EL (cell line): ENCODE measurements around the gene NEUROG3.
"Not testable (repeated sequence)": the region's sequence is repeated elsewhere in the genome, so short reads cannot be mapped to it uniquely, and the experiment has no call there.

Experiments used
- DNase-seq: peaks from one replicate; pipeline ENCODE4 v3.0.0-alpha.2; 2016

NEUROG3 gene

DNA sequence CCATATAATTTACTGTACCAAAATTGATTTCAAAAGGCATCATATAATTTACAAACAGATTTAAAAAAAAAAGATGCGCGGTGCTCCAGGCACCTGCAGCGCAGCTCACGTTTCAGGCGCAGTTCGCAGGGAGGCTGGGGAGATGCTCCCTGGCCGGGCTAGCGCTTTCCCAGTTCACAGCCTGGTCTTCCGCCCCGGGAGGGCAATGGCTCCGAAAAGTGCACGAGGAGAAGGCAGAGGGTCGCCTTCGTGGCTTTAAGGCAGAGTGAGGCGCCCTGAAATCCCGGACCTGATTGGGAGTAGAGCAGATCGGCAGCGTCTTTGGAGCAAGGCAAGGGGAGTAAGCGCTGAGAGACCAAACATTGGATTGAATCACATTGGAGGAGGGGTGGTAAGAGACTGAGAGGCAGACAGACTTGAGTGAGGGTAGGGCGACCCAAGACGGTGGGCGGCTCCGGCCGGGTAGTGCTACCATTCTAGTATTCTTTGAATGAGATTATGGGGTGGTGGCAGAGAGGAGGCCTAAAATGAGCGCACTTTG is 1.5 kb downstream of the NEUROG3 start:
- no peak for DNase-seq

DNA sequence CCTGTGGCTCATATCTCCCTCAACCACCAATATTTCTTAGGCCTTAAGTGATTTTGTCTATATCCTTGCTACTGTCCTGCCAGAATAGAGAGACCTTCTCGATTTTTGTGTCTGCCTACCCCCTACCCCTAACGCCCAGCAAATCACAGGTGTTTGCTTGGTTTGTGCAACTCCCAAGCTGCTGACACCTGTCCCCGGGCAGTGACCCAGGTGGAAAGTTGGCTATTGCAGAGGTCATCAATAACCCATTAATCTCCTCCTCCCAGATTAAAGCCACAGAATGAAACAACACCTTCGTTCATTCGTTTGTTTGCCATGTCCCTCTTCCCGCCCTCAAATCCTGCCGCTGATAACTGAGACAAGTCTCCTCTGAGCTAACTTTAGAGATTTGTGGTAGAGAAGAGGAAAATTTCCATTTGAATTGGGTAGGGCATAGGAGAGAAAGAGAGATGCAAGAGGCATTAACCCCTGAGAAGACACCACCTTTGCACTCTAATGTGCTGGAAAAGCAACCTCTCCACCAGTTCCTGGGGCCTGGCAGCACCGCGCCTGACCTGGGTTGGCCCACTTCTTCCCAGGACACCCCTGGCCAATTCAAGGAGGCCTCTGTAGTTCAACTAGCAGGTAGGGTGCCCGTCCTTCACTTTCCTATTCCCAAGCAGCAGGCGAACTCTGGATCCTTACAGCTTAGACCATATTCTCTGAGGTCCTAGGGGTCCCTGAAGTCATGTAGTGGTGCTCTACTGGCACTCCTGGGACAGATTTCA is 3.0 kb downstream of the NEUROG3 start:
- DNase-seq: no peak

DNA sequence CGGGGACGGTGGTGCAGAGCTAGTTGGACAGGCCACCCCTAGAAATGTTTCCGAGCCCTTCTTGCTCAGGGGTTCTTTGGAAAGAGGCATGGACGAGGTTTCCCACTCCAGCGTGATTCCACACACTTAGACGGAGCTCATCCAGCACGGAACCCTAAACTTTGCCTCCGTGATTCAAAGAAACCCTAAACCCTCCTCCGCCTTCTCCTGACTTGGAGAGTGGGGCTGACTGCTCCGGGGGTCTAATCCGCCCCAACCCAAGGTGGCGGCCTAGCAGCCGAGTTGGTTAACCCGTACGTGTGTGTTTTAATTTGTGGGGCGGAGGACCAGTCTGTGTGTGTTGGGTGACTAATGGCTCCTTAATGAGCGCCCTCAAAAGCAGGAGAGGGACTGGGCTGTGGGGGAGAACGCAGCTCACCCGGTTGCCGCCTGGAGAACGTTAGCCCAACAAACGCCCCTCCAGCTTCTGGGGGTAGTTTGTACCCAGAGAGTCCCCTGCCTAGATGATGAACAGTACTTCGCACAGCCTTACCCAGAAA is 3.8 kb downstream of the NEUROG3 start:
- no peak for DNase-seq

DNA sequence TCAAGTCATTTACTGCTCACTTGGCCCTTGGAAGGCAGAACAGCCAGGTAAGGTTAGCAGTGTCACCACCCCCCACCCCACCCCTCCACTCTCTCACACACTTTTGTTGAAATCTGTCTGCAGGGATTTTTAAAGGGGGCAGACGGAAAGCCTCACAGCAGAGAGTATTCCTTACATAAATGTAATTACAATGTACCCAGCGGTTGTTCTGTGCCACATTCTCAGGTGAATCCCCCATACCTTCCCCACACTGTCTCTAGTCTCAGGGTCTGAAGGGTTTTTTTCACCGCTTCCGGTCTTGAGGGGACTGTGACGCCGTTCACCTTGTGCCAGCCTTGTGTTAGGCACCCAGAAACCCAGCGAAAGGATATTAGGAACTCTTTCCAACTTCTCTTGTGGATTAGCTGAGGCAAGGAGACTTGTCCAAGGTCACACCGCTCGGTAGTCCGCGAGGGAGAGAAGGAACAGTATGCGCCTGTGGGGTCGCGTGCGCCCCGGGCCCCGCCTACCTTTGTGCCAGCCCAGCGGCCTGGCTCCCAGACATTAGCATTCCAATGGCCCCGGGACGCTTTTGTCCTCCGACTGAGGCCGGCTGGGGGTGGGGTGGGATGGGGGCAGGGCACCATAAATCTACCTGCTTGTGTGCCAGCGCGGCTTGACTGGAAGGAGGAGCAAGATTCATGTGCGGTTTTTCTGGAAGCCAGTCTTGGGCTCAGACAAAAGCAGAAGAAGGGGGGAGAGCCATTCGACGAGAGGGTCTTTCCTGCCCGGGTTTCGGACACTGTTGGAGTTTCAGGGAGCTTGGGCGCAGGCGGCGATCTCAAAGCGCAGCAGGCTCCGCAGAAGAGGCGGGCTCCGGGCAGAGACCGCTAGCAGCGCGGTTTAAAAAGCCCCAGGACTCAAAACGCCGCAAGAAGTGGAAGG is 4.5 kb downstream of the NEUROG3 start:
- no peak for DNase-seq

DNA sequence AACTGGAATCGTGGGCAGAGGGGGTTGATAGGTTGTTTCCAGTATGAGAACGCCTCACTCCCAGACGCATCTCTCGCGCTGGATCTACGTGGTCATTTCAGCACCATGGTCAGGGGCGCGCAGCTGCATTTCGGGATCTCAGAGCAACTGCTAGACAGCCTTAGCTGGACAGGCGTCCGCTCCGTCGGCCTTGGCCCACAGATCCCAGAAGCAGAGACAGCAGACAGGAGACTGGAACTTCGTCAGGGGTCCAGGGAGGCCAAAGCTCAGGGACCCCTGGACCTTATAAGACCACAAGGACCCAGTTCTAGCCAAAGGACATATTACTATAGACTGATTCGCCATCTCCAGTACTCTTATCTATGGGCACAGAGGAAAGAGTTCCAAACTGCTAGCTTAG is 5.3 kb downstream of the NEUROG3 start:
- peak; percentile 37 for DNase-seq

DNA sequence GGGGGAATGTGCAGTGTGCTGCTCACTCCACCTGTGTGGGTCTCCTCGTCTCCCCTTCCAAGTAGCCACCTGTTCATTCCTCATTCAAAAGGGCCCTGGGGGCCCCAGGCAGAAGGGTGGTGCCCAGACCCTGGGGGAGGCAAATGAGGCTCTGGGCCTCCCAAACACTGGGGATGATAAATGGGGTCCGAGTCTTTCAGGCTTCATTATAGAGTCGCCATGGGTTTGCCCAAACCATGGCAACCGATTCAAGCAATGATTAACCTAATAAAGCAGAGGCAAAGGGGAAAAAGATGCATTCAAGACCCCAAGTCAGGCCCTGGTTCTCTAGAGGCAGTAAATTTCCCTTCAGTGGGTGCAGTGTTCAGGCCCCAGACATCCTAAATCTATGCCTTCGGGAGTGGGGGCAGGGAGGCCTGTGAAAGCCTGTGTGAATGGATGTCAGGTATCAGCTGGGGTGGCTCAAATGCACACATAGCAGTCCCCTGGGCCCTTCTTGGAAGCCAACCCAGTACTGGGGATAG is 10.4 kb downstream of the NEUROG3 start:
- DNase-seq: no peak

DNA sequence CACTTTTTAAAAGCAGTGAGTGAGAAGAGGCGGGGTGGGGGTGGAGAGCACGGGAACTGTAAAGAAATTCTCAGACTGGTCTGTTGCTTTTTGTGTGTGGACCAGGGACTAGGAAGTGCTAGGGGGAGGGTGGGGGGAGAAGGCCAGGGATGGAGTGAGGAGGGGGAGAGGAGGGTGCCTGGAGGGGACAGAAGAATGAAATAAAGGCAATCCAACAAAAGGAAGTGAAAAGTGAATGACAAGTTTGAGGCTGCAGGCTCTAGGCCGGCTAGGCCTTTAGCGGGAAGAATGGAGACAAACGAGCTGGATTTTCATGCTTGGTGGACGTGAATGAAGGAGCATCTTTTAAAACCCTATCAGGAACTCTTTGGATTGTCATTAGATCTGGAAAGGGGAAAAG is 13.7 kb downstream of the NEUROG3 start:
- no peak for DNase-seq

DNA sequence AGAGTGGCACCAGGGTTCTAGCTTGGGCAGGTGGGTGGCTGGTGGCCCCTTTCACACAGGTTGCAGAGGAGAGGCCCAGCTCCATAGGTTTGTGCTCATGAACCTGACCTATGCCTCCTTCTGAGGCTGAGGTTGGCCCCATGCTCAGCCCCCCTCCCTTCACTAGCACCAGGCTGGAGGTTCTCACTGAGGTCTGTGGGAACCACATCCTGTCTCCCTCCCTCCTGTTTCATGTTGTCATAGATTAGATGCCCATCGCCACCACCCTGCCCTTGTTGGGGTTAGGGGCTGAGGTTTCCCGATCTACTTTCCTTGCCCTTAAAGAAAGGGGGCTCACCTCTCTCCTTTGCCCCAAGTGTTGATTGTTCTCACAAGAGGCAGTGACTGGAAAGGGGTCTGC is 14.7 kb downstream of the NEUROG3 start:
- no peak for DNase-seq

DNA sequence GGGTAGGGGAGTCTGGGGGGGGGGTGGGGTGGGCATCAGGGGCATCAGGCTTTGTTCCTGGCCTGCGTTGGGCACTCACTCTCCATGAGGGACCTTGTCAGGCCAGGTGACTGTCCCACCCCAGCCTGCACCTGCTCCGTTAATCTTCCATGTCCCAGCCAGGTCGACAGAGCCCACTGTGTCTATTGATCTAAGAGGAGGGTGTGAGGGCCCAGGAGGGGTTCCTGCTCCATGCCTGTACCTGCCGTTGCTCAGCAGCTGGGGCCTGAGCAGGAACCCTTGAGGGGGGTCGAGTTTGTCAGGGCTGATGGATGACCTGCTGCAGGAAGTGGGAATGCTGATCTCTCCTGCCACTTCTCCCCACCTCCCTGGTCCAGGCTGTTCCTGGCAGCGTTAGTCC is 18.6 kb downstream of the NEUROG3 start:
- no peak for DNase-seq

DNA sequence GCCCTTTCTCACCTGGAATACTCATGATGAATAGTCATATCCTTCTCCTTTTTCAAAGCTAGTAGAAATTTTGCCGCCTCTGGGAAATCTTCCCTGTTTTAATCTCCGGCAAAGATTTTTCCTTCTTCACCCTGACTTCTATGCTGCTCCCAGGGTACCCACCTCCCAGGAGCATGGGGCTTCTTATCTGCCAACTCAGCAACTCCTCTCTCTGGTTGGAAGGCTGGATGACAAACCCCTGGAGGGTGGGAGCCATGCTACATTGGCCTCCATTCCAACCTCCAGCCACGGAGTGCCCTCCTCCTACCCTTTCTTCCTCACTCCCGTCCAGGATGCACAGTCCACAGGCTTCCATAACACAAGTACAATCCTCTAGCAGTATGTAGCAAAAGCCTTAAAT is 19.9 kb downstream of the NEUROG3 start:
- no peak for DNase-seq

DNA sequence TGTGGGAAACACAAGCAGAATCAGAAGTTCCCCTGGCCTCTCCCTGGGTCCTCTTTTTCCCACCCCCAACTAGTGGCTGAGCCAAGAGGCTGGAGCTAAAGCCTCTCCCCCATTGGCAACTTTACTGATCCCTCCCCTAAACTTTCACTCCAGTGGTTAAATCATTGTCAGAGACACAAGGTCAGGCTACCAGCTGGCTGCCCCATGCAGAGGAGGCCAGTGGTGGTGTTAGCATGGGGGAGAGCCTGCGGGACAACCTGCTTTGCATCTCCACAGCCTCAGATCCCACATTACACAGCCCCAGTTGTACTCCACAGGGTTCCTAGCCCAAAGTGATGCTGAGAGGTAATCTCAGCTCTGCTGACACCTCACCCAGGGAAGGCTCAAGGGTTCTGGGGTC is 21.0 kb downstream of the NEUROG3 start:
- no peak for DNase-seq

DNA sequence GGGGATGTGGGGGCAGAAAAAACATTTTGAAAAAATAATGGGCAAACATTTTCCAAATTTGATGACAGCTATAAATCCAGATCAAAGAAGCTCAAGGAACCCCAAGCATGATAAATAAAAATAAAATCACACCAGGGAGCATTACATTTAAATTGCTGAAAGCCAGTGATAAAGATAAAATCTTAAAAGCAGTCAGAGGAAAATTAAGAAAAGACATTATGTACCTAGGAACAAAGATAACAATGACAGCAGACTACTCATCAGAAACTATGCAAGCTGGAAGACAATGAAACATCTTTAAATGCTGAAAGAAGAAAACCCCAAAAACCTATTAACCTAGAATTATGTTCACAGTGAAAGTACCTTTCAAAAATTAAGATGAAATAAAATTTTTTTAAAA is 23.3 kb downstream of the NEUROG3 start:
- DNase-seq: no peak

DNA sequence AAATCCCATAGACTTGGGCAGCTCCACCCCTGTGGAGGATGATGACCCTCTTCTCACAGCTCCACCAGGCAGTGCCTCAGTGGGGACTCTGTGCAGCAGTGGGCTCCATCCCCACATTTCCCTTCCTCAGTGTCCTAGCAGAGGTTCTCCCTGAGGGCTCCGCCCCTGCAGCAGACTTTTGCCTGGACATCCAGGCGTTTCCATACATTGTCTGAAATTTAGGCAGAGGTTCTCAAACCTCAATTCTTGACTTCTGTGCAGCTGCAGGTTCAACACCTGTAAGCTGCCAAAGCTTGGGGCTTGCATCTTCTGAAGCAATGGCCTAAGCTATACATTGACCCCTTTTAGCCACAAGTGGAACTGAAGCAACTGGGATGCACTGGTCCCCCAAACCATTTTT is 31.8 kb downstream of the NEUROG3 start:
- DNase-seq: no peak

DNA sequence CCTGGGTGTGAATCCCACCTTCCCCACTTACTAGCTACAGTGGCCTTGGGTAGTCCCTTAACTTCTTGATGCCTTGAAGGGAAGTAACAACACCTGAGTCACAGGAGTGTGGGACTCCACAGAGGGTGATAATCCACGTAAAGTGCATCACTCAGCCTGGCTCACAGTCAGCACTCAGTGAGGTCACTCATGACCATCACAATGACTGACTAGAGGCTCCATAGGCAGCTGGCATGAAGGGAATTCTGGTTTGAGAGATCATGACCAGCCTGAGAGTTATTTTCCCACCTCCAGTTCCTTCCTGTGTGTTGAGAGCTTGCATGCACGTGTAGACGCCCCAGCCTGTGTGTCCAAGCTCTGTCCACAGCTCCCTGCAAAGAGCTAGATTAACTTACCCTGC is 34.8 kb downstream of the NEUROG3 start:
- peak; percentile 4 for DNase-seq

DNA sequence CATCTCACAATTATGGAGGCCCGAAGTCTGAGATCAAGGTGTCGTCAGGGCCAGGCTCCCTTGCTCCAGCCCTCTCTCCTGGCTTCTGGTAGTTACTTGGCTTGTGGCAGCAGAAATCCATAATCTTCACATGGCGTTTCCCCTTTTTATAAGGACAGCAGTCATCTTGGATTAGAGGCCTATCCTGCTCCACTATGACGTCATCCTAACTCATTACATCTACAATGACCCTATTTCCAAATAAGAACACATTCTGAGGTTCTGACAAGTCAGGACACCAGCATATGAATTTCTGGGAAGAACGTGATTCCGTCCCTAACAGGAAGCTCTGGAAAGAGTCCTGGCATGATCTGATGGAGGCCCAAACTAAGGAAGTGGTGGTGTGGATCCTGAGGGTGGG is 35.8 kb downstream of the NEUROG3 start:
- no peak for DNase-seq

DNA sequence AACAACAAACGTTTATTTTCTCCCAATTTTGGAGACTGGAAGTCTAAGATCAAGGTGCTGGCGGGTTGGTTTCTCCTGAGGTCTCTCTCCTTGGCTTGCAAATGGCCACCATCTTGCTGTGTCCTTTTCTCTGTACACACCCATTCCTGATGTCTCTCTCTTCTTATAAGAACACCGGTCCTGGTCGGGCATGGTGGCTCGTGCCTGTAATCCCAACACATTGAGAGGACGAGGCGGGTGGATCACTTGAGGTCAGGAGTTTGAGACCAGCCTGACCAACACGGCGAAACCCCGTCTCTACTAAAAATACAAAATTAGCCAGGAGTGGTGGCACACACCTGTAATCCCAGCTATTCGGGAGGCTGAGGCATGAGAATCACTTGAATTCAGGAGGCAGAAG is 36.7 kb downstream of the NEUROG3 start:
- not testable (repeated sequence) for DNase-seq

DNA sequence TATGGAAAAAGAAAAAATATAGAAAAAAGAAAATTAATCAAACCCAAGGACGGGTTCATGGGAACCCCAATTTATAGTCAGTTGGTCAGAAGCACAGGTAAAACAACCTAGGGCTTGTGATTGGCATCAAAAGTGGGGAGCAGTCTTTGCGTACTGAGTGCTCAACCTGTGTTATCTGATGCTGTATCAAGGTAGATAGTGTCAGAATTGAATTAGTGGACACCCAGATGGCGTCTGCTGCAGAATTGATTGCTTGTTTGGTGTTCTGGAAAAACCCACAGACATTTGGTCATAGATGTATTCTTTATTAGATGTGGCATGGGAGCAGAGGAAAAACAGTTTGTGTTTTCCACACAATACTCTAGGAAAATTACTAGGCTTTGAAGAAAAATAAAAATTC is 39.6 kb downstream of the NEUROG3 start:
- no peak for DNase-seq

DNA sequence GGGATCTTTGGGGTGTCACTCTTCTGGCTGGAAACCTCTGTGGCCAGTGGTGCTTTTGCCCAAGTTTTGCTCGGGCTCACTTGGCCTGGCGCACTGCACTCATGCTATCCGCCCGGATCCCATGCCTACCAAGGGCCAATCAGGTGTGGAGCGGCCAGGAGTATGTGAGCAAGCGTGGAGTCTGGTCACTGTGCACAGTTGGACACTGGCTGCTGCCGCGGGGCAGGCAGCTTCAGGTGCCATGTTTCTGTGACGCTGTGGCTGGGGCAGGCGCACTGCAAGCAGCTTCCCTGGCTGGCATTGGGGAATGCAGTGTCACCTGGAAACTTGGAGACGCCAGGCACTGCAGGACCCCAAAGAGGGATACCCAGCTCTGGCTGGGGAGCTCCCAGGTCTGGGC is 45.3 kb downstream of the NEUROG3 start:
- DNase-seq: no peak
